ENCODE data around the gene HRH1.
"Not testable (repeated sequence)": the region's sequence is repeated elsewhere in the genome, so short reads cannot be mapped to it uniquely, and the experiment has no call there.

HRH1 gene

DNA sequence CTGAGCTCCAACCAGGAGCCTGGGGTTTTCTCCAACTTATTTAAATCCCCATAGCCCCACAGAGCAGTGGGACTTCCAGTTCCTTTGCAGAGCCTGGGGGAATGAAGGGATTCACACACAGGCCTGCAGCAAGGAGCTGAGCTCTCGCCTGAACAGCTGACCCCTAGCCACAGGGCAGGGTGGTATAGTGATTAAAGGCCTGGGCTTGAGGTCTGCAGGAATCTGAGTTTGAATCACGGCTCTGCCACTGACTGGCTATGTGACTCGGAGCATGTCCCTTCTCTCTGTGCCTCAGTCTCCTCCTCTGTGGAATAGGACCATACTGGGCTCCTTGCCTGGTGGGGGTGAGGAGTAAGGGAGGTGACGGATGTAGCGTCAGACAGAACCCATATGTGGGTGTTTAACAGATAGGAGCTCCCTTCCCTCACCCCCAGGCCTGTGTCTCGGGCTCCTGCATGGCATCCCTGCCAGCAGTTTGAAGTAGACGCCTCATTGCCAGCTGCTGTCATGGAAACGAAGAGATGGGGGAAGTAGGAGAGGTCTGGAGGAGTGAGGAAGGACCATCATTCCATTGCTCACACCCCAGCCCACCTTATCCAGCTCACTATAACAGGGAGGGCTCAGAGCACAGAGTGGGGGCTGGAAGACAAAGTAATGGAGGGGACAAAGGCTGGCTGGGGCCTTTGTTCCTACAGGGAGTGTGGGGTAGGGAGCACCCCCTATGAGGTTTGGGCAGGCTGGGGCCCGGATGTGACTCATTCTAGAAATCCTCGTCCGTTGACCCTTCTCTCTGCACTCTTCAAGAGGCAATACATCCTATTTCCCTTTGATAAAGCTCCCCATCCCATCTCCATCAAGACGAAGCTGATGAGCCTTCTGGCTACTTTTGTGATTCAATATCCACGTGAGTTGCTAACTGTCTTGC, 14.8 kb downstream of the HRH1 start:
- peak in 6 of 56 donors; percentile 9 to 40 (median 14) for DNase-seq

DNA sequence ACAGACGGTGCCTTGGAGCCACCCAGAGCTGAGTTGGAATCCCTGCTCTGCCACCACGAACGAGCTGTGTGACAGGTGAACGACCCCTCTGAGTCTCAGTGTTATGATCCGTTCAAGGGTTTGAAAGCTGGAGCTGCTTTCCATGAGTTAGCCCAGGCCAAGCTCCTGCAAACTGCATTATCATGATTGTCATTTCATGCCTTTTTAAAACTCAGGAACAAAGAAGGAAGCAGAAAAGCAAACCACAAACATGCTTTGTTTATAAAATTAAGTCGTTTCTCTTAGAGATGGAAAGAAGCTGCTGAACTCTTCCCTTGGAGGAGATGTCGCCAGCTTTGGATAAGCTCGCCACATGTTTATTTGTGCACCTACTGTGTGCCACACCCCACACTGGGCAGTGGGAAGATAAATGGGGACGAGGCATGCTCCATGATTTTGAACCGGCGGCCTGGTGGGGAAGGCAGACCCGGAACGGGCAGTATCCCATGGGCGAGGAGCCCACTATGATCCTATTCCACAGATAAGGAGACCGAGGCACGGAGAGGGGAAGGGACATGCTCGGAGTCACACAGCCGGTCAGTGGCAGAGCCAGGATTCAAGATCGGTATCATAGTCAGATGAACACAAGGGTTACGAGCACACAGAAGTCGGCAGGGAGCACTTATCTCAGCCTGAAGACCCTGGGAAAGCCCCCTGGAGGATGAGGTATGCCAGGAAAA, 15.9 kb downstream of the HRH1 start:
- no peak for DNase-seq

DNA sequence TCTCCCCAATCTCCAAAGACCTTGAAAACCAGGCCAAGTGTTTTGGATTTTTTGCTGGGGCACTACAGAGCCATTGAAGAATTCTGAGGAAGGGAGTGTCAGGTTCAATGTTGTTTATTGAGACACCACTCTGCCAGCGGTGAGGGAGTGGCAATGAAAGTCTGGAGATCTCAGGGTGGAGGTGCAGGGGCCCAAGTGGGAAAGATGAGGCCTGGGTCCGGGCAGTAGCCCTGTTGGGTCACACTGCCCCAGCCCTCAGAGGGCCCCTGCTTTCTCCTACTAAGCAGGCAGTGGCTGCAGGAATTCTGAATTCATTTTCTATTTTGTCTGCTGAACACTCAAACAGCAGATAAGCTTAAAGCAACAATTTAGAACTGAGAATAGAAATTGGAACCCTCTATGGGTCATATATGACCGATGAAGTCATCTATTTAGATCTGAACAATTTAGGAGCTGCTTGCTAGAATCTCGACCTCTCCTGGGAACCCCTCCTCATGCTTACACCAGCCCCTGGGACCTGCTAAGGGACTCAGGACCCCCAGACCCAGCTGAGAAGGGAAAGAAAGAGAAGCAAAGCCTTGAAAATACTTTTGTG, 17.9 kb downstream of the HRH1 start:
- DNase-seq = no peak

DNA sequence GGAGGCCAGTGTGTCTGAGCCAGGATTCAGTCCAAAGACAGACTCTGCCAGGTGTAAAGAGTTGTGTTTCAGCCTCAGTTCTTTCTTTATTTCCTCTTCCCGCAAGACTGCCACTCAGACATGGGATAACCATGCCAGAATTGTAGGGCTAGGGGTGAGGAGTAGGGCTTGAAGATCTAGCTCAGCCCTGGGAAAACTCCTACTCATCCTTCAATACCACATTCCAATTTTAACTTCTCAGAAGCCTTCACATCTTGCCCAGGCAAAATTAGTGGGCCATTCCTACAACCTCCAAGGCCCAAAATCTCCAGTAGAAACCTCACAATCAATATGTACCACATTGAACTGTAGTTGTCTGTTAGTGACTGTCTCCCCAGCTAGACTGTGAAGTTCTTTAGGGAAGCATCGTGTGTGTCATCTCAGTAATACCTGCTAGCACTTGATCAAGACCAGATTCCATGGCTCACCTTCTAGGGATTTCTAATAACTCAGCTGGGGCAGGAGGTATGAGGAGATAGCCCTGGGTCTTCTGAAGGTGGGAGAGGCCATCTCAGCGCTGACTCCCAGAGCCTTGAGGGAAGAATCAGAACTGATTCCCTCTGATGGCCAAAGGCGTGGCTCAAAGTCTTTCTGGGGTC, 19.7 kb downstream of the HRH1 start:
- no peak for DNase-seq

DNA sequence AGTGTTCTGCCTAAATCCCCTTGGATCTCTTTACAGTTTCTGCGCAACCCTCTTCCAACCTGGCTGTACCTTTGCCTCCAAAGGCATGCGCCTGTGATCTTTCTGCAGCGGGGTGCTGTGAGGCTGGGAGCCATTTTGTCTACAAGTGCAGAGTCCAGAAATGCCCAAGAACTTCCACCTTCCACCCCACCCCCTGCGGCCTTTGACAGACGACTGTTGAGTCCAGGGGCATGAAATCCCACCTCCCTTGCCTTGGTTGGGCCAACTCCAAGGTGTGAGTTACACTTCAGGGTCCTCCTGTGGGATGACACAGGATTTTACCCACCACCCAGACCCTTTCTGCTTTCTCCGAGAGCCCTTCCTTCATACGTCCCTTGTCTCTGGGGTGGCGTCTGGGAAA, 24.1 kb downstream of the HRH1 start:
- no peak for DNase-seq

DNA sequence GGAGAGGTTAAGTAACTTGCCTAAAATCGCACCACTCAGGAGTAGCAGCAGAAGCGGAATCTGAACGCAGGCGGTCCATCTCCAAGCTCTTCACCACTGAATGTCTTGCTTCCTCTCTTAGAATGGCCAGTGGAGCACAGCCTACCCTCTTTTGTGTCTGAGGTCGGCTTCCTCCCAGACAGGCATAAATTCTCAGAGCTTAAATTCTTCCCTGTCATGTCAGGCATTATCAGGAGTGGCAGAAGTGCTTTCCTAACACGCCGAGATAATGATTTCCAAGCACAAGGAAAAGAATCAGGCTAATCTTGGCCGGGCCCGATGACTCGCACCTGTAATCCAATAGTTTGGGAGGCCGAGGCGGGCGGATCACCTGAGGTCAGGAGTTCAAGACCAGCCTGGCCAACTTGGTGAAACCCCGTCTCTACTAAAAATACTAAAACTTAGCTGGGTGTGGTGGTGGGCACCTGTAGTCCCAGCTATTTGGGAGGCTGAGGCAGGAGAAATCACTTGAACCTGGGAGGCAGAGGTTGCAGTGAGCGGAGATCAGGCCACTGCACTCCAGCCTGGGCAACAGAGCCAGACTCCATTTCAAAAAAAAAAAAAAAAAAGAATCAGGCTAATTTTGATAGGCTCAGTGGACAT, 30.2 kb downstream of the HRH1 start:
- DNase-seq = not testable (repeated sequence)

DNA sequence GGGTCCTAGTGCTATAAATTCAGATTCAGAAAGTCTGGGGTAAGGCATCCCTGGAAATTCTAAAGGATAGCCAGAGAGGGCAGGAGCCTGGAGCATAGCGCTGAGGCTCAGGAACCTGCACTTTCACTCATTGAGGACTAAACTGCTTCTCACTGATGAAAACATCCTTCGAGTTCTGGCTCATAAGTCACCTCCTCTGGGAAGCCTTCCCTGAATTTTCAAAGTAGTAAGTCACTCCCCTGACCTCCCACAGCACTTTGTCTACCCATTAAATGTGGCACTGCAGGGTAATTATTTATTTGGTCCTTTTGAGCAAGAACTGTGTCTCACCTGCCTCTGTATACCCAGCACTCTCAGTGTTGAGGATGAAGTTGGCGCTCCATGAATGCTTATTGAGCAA, 30.9 kb downstream of the HRH1 start:
- no peak for DNase-seq

DNA sequence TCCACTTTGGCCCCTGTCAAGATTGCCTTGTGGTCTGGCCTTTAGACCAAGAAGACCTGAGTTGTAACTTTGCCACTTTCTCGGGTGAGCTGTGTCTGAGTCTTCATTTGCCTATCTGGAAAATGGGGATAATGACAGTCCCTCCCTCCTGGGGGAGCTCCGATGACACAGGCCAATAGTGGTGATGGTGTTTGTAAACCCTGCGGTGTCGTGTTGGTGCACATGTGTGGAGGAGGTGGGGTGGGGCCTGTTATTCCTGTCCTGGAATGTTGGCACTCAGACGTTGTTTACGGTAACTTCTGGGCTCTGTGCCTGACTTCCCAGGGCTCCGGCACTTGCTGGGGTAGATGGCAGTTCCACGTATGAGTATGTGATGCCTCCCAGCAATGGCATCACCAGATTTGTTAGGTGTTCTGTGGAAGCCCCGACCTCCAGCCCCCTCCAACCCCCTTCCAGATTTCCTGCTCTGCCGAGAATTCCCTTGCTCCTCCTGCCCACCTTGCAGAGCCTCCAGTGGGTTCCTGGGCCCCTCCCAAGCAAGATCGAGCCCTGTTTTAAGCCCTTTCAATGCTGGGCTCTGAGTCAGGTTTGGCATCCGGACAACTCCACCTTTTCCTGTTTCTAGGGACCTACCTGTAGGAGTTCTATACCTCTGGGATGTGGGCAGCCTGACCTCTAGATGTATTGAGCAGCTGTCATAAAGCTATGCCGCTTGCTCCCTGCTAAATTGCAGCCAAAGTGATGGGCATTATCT, 31.4 kb downstream of the HRH1 start:
- no peak for DNase-seq

DNA sequence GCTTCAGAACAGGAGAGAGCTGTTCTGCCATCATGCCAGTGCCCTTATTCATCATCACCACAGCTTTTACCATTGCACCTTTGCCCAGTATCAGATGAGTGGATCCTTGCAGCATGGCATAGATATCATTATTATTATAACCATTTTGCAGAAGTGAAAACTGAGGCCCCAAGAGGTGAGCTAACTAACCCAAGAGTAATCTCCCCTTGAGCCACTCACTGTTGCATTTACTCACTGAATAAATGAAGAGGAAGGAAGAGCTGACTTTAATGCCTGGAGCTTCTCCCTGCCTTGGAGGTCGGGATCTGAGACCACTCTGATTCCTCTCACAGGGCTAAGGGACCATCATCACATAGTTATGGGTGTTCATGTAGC, 32.0 kb downstream of the HRH1 start:
- no peak for DNase-seq

DNA sequence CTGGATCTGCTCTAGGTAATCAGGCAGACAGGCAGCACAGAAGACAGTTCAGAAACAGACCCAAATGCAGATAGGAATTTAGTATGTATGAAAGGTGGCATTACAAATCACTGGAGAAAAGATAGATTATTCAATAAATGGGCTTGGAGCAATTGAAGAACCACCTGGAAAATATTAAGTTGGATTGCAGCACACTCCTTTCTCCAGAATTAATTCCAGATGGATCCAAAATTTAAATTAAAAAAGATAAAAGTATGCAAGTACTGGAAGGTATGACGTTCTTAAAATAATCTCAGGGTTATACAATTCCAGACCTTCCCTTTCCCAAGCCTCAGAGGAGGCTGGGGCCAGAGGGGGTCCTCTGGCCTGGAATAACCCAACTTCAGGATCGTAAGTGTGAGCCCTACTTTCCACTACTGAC, 32.5 kb downstream of the HRH1 start:
- no peak for DNase-seq

DNA sequence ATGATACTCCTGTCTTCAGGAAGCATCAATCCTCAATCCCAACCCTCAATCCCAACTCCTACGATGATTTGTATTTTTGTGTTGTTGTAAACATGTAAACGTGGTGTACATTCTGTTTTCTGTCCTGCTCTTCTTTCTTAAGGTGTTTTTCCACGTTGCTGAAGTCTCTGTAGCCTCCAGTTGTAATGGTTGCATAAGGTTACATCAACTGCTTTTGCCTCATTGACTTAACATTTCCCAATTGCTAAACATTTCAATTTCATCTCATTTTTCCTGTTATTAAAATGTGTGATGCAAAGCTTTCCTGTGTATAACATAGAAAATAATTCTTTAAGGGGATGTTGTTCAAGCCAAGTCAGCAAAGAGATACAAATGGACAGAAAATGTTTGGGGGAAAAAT, 33.4 kb downstream of the HRH1 start:
- no peak for DNase-seq

DNA sequence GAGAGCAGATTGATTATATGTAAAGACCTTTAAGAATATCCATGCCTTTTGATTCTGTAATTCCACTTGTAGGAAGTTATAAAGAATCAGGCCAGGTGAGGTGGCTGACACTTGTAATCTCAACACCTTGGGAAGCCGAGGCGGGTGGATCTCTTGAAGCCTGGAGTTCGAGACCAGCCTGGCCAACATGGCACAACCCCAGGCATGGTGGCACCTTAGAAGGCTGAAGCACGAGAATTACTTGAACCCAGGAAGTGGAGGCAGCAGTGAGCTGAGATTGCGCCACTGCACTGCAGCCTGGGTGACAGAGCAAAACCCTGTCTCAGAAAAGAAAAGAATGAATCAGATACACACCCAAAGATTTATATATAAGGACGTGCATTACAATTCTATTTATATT, 33.9 kb downstream of the HRH1 start:
- DNase-seq = no peak

DNA sequence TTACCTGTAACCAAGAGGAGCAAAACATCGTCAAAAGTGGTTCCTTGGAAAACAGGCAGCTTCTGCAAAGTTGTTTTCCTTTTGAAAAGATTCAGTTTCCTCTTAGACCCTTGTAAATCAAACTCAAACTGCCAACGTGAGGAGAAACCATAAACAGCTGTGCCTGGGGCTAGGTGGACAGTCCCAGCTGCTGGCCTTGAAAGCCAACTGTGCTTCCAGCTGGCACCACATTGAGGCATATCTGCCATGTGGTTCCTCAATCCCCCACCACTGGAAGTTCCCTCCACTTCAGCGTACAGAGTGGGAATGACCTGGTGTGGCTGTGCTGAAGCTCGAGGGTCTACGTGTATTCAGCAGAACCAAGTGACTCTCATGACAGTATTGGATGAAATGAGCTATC, 40.9 kb downstream of the HRH1 start:
- no peak for DNase-seq

DNA sequence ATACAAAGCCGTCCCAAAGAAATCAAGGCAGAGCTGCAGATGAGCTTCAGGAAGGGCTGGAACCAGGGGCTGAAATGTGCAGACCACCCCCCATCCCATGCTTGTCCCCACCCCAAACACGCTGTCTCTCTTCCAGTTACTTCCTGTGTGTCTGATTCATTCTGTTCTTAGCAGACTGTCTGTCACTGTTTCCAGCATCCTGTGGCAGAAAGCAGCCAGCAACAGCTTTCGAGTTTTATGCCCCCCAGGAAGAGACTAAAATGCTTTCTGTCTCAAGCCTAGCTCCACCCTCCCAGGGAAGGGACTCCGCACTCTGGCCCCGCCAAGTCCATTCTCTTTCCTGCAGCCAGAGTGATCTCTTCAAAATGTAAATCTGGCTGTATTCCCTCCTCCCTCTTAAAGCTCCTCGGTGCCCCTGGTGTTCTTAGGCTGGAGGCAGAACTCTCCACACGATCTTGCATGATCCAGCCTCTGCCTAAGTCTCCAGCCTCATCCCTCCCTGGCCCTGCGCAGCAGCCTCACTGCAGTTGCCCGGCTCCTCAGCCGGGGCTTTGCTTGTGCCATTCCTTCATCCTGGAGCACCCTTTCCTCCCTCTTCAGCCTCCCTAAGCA, 41.5 kb downstream of the HRH1 start:
- DNase-seq = no peak

DNA sequence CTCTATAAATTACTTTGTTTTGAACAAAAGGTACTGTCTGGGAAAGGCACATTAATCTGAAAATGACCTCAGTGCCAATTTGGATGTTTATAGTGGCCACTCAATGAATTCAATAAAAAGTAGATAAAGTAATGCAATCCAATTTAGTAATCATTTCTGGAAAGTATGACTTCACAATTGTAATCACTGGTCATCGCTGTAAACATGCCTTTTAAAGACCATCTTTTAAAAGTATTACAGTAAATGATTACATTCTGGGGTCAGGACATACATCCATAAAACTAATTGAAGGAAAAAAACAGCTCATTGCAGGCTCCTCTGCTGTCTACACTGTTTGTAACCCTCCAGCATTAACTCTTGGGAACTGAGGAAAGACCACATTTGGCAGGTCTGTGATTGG, 43.2 kb downstream of the HRH1 start:
- no peak for DNase-seq

DNA sequence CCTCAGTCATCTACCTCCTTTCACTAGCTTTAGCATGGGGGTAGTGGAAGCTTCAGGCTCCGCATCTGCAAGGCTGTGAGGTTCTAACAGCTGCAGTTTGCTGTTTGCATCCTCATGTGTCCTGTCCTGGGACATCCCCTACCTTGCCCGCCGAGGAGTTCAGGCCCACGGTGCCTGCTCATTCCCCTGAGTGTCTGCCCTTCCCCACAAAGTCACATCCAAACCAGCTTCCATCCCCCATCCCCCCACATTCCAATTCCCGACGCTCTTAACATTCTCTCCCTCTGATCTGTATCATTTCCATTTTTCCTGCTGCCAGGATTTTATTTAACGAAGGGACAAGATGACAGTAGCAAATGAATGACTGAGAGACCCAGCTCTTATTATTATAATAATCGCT, 43.8 kb downstream of the HRH1 start:
- no peak for DNase-seq

DNA sequence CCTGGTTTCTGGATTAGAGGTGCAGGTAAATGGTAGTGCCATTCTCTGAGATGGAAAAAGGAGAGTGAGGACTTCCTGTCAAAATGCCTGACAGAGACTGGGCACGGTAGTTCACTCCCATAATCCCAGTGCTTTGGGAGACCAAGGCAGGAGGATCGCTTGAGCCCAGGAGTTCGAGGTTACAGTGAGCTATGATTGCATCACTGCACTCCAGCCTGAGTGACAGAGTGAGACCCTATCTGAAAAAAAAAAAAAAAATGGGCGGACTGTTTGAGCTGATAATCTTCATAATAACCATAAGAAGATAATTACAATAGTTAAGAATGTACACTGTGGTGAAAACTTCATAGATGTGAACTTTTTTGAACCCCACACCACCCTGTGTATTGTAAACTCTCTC, 44.2 kb downstream of the HRH1 start:
- DNase-seq = no peak

DNA sequence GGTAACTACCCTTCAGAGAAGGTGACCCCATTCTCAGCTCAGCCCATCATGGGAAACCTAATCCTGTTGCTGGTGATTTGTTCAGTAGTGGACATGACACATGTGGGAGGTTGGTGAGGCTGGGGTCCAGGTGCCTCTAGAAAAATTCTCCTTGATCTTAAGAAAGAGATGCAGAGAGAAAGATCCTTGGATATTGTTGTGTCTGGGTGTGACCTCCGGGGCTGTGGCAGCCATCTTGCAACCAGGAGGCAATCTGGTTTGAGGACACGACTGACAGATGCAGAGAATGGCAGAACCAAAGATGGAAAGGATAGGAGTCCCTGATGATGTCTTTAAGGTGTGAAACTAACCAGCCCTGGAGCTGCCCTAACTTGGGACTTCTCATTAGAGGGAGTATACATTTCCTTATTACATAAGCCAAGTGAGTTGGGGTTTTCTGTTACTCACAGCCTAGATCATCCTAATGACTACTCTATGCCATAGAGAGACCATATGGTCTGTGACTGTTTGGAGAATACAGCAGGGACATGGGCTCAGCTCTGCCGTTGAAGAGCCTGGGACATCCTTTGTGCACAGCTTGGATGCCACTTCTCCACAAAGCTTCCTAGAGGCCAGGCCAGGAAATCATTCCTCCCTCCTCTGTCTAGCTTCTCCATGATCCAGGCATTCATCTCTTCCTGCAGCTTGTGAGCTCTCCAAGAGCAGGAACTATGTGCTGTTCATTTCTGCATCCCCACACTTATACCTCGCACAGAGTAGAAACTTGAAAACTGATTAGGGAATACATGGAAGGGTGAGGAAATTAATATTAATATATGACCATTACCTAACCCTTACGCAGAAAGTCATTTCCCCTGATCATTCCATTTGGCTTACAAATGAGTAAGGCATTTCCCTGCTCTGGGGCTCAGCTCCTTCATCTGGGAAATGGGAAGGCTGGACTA, 45.9 kb downstream of the HRH1 start:
- DNase-seq = no peak

Measured in nucleus accumbens (tissue), 56 donors.